Mammary microvascular endothelial cell (primary cell): ENCODE measurements around the gene MLXIP. TPM values are rescaled to one million over a fixed set of nuclear protein-coding genes. Genes with fewer than 3 reads are reported as not detected.

Experiments
- total RNA-seq: library from RNA; depleted of rRNA; stranded (reverse); fragments of >200 nt; gene quantifications from 2 replicates; pipeline ENCODE4 v1.2.3, GENCODE V29; 2015

MLXIP gene, protein sequence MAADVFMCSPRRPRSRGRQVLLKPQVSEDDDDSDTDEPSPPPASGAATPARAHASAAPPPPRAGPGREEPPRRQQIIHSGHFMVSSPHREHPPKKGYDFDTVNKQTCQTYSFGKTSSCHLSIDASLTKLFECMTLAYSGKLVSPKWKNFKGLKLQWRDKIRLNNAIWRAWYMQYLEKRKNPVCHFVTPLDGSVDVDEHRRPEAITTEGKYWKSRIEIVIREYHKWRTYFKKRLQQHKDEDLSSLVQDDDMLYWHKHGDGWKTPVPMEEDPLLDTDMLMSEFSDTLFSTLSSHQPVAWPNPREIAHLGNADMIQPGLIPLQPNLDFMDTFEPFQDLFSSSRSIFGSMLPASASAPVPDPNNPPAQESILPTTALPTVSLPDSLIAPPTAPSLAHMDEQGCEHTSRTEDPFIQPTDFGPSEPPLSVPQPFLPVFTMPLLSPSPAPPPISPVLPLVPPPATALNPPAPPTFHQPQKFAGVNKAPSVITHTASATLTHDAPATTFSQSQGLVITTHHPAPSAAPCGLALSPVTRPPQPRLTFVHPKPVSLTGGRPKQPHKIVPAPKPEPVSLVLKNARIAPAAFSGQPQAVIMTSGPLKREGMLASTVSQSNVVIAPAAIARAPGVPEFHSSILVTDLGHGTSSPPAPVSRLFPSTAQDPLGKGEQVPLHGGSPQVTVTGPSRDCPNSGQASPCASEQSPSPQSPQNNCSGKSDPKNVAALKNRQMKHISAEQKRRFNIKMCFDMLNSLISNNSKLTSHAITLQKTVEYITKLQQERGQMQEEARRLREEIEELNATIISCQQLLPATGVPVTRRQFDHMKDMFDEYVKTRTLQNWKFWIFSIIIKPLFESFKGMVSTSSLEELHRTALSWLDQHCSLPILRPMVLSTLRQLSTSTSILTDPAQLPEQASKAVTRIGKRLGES
- total RNA-seq, result 16.3 and 17.4 TPM in 2 replicates

DNA sequence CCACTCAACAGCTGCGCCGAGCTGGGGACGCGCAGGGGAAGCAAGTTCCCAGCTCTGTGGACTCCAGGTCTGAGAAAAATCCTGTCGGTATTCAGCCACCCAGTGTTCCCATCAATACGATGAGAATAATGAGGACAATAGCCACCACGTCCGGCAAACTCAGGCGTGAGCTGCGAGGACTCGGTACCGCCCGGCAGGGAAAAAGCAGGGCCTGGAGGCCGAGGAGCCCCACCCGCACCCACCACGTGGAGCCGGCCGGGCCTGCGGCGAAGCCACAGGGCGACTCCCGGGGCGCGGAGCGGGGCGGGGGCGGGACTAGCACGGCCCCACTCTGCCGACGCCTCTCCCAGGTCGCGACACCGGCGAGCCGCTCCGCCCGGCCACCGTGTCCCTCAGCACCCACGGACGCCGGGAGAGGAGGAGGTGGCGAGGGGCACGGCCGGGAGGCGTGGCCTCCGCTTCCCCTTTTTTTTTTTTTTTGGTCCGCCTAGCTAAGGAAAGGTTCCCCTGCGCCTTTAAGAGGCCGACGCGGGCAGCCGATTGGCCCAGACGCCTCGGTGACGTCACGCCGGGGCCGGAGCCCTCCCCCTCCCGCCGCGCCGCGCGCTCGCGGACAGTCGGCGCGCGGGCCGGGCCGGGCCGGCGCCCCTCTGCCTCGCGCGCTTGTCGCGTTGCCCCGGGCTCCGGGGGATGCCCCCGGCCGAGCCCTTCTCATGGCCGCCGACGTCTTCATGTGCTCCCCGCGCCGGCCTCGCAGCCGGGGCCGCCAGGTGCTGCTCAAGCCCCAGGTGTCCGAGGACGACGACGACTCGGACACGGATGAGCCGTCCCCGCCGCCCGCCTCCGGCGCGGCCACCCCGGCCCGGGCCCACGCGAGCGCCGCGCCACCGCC lies at the start of gene MLXIP:
TSS of gene MLXIP (plus strand) at position 616 of the 892 bp plus-strand sequence. CDS start at position 714, 98 bp downstream.

DNA sequence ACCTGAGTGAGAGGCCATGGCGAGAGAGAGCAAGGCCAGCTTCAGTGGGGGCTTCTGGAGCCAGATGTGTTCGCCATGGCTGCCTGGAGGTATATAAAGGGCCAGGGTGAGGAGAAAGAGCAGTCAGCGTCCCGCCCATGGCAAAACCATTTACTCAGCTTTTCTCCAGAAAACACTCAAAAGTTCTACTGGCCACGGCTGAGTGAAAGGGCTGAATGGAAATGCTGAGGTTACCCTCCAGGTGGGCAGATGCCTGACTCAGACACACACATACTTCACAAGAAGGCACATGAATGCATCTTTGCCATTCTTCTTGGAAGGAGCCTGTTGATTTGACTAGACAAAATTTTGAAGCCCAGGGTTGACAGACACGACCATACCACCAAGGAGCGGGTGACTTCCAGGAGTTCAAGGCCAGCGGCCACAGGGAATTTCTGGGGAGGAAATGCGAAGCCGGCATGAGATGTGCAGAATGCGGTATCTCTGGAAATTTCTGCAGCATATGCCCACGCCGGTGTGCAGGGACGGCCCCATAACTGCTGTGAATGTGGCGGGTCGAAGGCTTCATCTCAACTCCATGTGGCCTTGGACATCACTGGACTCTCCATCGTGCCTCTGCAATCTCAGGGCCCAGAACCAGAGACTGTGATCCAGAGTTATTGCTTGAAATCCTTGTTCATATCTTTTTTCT lies 95.7 kb downstream of the MLXIP start, which contains the start of gene IL31:
TSS of gene IL31 (minus strand) at position 67 of the 691 bp plus-strand sequence. CDS start at position 18, 49 bp downstream.

DNA sequence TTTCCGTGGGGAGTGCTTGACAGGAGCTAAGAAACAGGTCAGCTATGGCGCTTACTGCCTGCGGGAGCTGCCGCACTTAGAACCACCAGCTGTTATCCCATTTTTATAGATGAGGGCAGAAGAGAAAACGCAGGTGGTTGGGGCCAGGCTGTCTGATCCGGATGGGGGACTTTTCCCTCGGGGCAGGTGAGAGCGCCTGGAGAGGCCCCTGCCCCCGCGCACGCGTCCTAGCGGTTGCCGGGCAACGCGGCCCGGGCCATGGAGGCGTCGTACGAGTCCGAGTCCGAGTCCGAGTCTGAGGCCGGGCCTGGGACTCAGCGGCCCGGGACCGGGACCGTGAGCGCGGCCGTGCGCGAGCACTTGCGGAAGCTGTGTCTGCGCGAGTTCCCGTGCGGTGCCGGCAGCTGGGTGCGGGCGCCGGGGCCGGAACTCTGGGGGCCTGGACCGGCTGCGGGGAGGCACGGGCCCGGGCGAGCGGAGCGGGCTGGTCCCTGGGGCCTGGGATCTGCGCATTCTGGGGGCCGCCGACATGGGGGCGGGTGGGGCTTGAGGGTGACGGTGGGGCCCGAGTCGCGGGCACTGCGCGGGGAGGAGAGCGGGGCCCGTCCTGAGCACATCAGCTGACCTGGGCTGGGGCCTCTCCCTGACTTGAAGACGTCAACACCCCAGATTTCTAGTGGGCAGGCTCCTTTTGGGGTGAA lies 104.5 kb downstream of the MLXIP start, which contains the start of gene LRRC43:
TSS of gene LRRC43 (plus strand) at position 237 of the 701 bp plus-strand sequence. CDS start at position 259, 22 bp downstream.

Other genes starting within 250 kb of the MLXIP start
- not detected in 2 replicates for gene HPD, start 219.9 kb upstream of the MLXIP start, total RNA-seq
- gene PSMD9, start 190.0 kb upstream of the MLXIP start, total RNA-seq, result 109 and 127 TPM in 2 replicates
- 2.5 and 5.5 TPM in 2 replicates for gene CFAP251, start 160.2 kb upstream of the MLXIP start, total RNA-seq
- 6.2 and 6.3 TPM in 2 replicates for gene BCL7A, start 56.9 kb upstream of the MLXIP start, total RNA-seq
- gene IL31, start 95.5 kb downstream of the MLXIP start, total RNA-seq, result not detected in 2 replicates
- gene LRRC43, start 104.4 kb downstream of the MLXIP start, total RNA-seq, result 0.93 and 2.6 TPM in 2 replicates
- not detected in 2 replicates for gene B3GNT4, start 125.0 kb downstream of the MLXIP start, total RNA-seq
- 60.7 and 63.3 TPM in 2 replicates for gene DIABLO, start 147.3 kb downstream of the MLXIP start, total RNA-seq
- 19.3 and 23.8 TPM in 2 replicates for gene VPS33A, start 187.7 kb downstream of the MLXIP start, total RNA-seq